CD4-positive, alpha-beta T cell treated with Interleukin-15 for 1 hour (primary cell): ENCODE results near the gene CLEC12A.
"Not testable (repeated sequence)": the region's sequence is repeated elsewhere in the genome, so short reads cannot be mapped to it uniquely, and the experiment has no call there.

Experiments
- DNase-seq: peaks from one replicate; pipeline ENCODE4 v3.0.0-alpha.2; 2020

Gene CLEC12A

GRCh38 chr12:9971181-9971580, at the start of gene CLEC12A:
TSS of gene CLEC12A (plus strand) at chr12:9971409. CDS start at chr12:9971597, 188 bp downstream.
- DNase-seq: no peak

DNA sequence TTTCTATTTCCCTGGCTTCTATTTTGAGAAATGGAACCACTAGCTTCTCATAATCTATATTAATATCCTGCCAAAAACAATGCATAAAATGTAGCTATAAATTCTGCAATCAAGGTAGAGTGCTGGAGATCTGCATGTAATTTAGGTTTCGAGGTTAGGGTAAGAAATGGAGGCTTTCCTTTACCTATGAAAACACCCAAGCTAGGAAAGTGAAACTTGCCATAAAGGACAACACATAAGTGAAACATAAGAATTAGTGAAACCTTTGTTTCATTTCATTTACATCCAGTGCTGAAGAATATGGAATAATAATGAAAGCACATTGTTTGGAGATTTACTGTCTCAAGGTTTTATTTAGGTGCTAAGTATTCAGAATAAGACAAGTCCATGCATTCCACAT, 48.8 kb upstream of the CLEC12A start:
- DNase-seq: no peak

GRCh38 chr12:9925705-9926393, 45.4 kb upstream of the CLEC12A start:
- no peak for DNase-seq

GRCh38 chr12:9926876-9927275, 44.3 kb upstream of the CLEC12A start:
- DNase-seq: no peak

- no peak for DNase-seq
Observed at GRCh38 chr12:9928607-9929006, 42.6 kb upstream of the CLEC12A start.

- DNase-seq: no peak
Observed at GRCh38 chr12:9931245-9931644, 40.0 kb upstream of the CLEC12A start.

DNA sequence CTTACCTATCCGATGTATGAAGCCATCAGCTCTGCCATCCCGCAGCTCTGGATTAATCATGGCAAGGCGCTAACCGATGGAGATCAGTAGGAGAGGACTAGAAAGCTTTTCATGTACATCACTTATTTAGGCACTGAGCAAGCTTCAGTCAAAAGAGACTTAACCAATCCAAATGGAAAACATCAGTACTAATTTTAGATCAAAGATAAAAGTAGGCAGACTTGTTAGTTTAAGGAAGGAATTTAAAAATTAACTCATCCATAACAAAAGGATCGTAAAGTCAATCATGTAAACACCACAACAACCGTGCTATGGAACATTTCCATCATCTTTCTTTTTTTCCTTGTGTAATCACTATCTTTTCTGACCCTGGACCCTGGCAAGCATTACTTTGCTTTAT, 38.9 kb upstream of the CLEC12A start, which contains the start of gene CLEC2A:
TSS of gene CLEC2A (minus strand) at position 101 of the 400 bp plus-strand sequence. CDS start at position 60, 41 bp downstream.
- DNase-seq: no peak

GRCh38 chr12:9933958-9934357, 37.3 kb upstream of the CLEC12A start:
- DNase-seq: no peak

DNA sequence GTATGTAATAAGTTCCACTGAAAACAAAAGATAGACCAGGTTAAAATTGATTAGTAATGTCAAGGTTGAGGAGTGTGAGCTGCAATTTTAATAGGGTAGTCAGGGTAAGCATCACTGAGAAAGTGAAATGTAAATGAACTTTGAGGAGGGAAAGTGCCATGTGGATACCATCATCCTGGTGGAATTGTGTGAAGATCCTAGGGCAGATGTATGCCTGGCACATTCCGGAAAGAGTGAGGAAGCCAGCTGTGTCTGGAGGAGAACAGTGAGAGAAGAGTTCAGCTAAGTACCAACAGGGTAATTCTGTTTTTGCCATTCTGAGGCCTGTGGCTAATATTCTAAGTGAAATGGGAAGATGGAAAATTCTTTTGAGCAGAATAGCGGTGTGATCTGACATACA, 36.2 kb upstream of the CLEC12A start:
- DNase-seq: no peak

DNA sequence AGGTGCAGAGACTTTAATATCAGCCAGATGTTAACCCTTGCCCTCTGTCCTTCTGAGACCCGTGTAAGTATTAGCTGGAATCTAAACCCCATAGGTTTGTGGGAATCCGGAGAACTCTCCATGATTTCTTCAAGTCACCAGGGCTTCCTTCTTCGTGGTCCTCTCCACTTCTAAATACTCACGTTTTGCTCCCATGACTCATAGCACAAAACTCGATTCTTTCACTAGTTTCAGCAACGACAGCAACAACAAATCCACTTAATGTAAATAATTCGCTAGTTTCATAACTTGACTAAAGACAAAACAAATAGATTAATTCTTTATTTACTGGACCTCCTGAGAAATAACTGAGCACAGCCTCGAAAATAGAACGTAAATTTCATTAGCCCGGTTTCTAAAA, 34.6 kb upstream of the CLEC12A start:
- no peak for DNase-seq

- no peak for DNase-seq
Observed at GRCh38 chr12:9940375-9940774, 30.8 kb upstream of the CLEC12A start.

GRCh38 chr12:9941838-9942237, 29.4 kb upstream of the CLEC12A start:
- no peak for DNase-seq

- peak; percentile 74 for DNase-seq
Observed at GRCh38 chr12:9943240-9943639, 28.0 kb upstream of the CLEC12A start.

DNA sequence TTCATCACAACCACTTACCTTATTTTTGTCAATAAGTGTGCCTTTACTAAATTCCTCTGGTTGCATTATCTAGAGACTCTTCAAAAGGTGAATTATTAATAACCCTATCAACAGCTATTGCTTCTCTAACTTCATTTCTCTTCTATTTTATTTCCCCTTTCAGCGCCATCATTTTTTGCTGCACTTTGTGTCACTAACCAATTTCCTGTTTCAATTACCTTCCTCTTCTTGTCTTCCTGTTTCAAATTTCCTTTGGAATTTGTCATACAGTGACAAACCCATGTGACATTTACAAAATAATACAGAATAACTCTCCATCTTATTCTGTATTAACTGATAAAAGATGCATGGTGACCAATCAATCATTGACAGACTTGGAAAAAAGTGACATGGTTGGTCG, 26.8 kb upstream of the CLEC12A start:
- no peak for DNase-seq

DNA sequence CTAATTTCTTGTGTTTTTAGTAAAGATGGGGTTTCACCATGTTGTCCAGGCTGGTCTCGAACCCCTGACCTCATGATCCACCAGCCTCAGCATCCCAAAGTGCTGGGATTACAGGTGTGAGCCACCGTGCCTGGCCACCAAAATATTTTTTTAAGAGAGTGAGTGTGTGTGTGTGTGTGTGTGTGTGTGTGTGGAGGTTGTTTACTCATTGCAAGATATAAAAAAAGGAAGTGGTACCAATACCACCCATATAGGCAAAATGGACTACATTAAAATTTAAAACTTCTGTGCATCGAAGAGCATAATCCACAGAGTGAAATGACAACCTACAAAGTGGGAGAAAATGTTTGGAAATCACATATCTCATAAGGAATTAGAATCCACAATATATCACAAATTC, 23.5 kb upstream of the CLEC12A start:
- no peak for DNase-seq

DNA sequence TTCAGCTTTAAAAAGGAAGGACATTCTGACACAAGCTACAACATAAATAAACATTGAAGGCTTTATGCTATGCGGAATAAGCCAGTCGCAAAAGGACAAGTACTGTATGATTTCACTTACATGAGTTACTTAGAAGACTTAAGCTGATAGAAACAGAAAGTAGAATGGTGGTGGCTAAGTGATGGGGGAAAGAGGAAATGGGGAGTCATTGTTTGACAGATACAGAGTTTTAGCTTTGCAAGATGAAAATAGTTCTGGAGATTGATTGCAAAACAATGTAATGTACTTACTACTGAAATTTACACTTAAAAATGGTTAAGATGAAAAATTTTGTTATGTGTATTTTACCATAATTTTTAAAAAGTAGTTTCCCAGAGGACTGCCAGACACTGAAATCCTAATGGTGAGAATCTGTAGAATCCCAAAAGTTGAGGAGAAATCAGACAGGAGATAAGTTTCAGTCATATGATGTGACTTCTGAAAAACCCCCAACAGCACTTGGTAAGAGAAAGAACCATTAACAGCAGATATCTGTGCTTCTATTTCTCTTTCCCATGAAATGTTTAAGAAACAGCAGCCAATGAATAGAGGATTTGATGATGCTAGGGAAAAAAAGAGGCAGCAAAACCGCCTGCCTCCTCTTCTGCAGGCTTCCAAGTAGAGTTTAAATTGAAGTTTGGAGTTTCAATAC, 22.5 kb upstream of the CLEC12A start:
- DNase-seq: no peak

DNA sequence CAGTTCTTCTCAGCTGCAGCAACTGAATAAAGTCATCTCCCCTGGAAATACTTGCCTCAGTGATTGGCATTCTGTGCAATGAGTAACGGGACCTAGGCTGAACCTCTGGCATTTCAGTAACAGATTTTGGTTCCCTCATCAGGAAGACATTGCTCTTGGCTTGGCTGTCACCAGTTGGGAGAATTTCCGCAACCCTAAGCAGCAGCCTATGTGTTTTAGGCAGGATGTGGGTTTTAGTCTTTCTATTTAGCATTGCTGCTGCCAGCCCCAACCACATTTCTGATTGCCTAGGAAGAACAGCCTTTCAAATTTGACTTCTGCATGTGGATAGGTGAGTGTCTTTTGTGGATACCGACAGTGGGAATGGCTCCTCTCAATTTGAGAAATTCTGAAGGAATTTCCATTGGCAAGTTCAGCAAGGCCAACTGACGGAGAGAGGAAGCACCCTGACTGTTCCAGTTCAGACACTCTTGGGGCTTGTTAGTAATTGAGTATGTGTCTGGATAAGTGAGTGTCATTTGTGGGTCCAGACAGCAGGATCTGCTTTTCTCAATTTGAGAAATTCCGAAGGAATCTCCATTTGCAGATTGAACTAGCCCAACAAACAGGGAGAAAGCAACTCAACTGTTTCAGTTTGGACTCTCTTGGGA, 20.1 kb upstream of the CLEC12A start:
- DNase-seq: peak; percentile 23

- DNase-seq: not testable (repeated sequence)
Observed at GRCh38 chr12:9952954-9953729, 18.1 kb upstream of the CLEC12A start.

GRCh38 chr12:9957834-9958233, 13.4 kb upstream of the CLEC12A start:
- DNase-seq: no peak

- DNase-seq: no peak
Observed at GRCh38 chr12:9960590-9960989, 10.6 kb upstream of the CLEC12A start.

DNA sequence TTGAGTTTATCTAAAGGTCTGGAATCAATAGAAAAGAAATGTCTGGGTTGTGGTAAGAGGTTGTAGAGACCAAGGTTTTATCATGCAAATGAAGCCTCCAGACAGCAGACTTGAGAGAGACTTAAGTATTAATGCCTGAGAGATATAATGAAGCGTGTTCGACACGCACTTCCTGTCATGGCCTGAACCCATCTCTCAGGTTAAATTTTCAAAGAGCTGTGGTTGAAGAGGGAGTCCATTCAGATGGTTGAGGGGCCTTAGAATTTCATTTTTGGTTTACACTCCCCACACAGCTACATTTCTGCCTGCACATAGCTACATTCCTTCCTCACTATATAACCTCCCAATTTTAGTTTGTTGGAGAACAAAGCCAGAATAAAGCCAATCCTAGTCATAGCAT, 10.1 kb upstream of the CLEC12A start:
- DNase-seq: no peak

GRCh38 chr12:9961901-9962300, 9.3 kb upstream of the CLEC12A start:
- no peak for DNase-seq

DNA sequence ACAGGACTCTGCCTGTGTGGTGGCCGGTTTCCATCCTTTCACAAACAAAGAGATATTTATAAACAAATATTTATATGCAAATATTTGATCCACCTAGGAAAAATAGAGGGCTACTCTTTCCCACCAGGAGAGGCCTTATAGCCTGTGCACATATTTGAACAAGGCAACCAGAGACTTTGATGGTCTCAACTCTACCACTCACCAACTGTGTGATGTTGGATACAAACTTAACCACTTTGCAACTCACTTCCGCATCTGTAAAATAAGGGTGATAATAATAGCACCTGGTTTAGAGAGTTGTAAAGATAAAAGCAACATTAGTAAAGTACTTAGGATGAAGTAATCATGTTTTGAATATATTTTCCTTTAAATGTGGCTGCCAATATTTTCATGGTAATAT, 1.5 kb upstream of the CLEC12A start:
- no peak for DNase-seq
